Ishikawa (cell line): ENCODE measurements around the gene TMEM200A.

ENCODE experiments used
- CEBPB ChIP-seq: IDR thresholded peaks from 2 replicates; pipeline ENCODE4 v1.6.1; 2012
- EGR1 ChIP-seq: IDR thresholded peaks from 2 replicates; pipeline ENCODE4 v1.6.1; 2012
- EP300 ChIP-seq: IDR thresholded peaks from 2 replicates; pipeline ENCODE4 v1.6.1; 2012; ENCODE audit warnings: borderline replicate concordance
- RAD21 ChIP-seq: IDR thresholded peaks from 2 replicates; pipeline ENCODE4 v1.6.1; 2012; ENCODE audit warnings: low read depth
- TEAD4 ChIP-seq: IDR thresholded peaks from 2 replicates; pipeline ENCODE4 v1.6.1; 2012

DNA sequence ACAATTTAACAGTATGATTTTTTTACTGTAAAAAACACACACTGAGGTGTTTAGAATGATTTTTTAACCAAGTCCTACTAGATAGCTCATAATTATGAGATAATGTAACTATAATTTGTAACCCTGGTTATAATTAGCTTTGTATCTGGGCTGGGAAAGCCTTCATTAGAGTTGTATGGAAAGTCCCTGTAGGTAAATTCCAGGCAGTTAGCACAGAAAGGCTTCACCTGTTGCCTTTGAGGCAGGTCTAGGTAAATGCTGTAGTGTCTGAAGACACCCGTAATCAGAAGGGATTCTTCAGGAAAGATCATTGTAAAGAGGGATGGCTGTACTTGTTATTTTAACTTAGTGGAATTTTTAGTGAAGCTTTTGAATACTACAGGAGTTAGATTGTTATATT is 1.9 kb downstream of the TMEM200A start:
- no peak for TF ChIP-seq EP300
- no peak for TF ChIP-seq TEAD4
- no peak for TF ChIP-seq RAD21
- no peak for TF ChIP-seq CEBPB
- TF ChIP-seq EGR1: no peak
